ENCODE results near the gene IGFBP2.
"Not testable (repeated sequence)": the region's sequence is repeated elsewhere in the genome, so short reads cannot be mapped to it uniquely, and the experiment has no call there.

Gene IGFBP2, protein sequence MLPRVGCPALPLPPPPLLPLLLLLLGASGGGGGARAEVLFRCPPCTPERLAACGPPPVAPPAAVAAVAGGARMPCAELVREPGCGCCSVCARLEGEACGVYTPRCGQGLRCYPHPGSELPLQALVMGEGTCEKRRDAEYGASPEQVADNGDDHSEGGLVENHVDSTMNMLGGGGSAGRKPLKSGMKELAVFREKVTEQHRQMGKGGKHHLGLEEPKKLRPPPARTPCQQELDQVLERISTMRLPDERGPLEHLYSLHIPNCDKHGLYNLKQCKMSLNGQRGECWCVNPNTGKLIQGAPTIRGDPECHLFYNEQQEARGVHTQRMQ

DNA sequence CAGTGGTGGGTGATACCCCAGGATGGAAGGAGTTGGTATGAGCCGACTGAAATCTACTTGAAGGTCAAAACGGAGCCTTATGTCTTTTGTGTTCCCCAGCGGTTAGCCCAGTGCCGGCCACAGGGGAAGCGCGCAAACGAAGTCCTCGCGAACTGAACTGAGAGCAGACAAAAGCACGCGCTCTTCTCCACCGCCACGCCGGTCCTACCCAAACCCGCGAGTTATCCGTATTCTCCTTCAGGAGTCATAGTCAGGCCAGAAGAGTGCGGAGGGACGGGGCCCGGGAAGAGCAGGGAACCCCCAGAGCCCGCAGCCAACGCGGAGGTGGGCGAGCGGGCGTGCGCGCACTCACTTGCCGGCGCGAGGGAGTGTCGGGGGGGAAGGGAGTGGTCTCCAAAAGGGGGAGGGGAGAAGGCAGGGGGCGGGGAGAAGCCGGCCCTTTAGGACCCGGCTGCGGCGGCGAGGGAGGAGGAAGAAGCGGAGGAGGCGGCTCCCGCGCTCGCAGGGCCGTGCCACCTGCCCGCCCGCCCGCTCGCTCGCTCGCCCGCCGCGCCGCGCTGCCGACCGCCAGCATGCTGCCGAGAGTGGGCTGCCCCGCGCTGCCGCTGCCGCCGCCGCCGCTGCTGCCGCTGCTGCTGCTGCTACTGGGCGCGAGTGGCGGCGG, at the start of gene IGFBP2:
Gene IGFBP2, plus strand, starts transcription at position 469 of the 664 bp plus-strand sequence. Its CDS starts 104 bp downstream, at position 573.
- peak in 1 of 2 donors; percentile 25 for DNase-seq (ENCODE audit: low read depth in 2 of 2)

DNA sequence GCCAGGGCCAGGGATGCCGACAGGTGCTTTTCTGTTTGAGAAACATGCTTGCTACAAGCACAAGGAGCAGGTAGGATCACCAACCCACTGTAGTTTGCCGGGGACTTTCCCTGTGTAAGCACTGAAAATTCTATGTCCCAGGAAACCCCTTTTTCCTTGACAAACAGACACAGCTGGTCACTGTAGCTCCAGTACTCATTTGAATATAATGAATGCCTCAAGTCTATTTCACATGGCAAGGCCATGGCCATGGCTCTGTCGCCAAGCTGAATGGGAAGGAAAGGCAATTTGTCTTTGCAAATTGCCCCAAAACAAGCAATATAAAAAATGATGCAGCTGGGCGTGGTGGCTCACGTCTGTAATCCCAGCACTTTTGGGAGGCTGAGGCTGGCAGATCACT, 49.6 kb upstream of the IGFBP2 start:
- DNase-seq (ENCODE audit: low read depth in 2 of 2), result no peak

DNA sequence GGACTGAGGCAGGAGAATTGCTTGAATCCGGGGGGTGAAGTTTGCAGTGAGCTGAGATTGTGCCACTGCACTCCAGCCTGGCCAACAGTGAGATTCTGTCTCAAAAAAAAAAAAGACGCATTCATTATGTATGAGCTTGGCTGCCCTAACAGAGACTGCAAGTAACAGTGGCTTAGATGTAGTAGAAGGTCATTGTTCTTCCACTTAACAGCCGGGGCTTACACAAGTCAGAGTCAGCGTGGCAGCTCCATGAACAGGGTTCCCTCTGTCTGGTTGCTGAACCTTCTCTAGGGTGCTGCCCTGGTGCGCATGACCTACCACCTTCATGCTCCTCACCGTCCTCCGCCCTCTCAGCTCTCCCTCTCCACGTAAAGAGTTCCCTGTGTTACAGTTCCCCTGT, 49.1 kb upstream of the IGFBP2 start:
- no peak for DNase-seq (ENCODE audit: low read depth in 2 of 2)

DNA sequence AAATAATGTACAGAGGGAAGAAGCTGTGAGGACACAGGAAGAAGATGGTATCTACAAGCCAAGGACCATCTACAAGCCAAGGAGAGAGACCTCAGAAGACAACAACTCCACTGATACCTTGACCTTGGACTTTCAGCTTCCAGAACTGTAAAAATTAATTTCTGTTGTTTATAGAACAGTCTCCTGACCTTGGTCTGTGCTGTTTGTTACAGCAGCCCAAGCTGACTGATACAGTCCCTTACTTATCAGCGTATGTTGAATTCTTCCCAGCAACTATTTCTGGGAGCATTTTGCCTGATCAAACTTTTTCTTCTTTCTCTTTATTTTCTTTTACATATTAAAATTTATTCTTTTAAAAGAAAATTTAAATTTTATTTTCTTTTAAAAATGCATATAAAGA, 47.8 kb upstream of the IGFBP2 start:
- DNase-seq (ENCODE audit: low read depth in 2 of 2), result no peak

DNA sequence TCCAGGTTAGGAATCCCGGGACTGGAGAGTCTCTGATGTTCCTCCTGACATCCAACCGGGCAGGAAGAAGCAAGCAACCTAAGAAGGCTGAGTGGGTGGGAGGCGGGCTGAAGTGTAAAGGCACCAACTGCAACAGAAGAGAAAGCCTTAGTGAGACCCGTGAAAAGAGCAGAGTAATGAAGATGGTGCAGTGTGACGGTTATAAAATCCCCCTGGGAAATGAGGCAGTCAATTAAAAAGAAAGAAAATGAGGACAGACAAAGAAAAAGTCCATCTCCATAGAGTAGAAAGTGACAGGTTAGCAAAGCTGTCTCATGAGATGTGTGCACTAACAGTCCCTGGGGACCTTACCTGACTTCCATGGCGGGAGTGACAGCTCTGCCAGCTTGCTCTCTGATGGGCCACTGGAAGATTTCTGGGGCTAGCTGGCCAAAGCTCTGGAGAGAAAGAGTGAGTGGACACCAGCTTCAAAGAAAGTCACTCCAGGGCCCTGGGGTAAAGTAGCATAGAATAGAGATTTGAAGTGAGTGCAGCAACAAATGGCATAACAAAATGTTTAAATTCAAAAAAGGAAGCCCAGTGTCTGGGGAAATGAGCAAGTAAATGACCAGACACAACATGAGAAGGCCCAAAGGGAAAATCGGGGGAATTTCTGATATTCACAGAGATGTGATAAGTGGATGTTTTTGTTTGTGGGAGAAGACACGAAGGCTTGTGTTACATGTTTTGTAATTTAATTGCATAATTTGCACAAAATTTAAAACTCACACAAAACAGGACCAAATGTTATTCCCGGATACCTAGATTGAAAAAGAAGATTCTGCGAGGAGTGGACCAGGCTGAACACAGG, 44.1 kb upstream of the IGFBP2 start:
- no peak for DNase-seq (ENCODE audit: low read depth in 2 of 2)

DNA sequence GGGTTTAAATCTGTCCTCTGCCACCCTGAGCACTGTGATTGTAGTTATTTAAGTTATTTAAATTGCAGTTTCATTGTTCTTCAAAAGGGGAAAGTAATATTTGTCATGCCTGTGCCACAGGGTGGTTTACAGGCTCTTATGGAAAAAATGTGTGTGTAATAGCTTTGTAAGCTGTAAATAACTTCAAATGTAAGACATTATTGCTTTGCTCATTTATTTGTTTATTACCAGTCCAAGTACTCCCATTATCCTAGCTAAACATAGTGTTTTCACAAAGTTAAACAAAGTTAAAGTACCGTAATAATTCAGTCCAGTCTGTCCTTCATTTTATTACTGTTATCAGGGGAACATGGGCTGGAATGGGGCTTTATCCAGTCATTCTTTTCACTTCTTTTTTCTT, 43.4 kb upstream of the IGFBP2 start:
- DNase-seq (ENCODE audit: low read depth in 2 of 2), result no peak

DNA sequence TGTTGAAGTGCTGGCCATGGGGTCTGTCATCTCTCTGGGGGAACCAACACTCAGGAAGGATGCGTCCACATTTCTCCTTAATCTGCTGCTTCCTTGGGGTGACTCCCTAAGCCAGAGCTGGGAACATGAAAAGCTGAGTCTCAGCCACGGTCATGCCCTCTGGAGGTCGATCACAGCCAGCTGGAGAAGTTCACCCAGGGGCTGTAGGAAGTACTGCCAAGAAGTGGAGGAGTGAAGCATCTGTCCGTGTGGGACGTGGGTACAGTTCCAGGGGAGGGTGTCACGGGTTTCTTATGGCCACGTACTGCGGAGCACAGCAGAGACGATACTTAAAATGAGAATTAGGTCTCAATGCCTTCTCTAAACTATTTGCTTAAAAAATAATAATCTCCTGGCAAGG, 42.4 kb upstream of the IGFBP2 start:
- no peak for DNase-seq (ENCODE audit: low read depth in 2 of 2)

DNA sequence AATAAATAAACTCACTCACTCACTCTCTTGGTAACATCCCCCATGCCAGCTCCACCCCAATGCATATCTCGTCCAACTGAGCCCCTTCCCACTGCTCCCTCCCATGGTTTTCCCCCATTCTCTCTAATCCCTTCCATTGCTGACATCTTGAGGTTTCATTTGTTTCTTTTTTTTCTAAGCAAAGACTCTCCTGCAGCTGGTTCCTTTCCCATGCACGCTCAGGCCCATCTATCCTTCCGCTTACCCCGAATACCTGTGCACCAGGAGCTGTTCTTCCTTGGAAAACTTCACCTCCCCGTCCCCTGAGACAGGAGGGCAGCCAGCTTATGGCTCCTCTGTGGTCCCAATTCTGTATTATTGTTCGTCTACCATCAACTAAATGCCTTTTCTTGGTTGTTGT, 41.7 kb upstream of the IGFBP2 start:
- no peak for DNase-seq (ENCODE audit: low read depth in 2 of 2)

DNA sequence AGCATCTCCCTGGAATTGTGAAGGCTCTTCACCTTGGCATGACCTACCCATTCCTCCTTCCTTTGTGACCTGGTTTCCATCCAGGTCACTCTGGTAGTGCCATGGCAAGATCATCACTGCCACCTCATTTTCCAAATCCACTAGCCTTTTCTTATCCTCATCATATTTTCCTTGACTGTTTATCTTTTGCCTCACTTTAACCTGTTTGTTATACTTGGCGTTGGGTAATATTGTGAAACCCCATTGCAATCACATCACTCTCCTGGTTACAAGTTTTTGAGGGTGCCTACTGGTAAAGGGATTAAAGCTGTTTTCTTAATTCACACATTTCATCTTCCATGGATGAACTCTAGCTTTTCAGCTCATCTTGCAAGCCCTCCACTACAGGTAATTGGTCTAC, 39.1 kb upstream of the IGFBP2 start:
- no peak for DNase-seq (ENCODE audit: low read depth in 2 of 2)

DNA sequence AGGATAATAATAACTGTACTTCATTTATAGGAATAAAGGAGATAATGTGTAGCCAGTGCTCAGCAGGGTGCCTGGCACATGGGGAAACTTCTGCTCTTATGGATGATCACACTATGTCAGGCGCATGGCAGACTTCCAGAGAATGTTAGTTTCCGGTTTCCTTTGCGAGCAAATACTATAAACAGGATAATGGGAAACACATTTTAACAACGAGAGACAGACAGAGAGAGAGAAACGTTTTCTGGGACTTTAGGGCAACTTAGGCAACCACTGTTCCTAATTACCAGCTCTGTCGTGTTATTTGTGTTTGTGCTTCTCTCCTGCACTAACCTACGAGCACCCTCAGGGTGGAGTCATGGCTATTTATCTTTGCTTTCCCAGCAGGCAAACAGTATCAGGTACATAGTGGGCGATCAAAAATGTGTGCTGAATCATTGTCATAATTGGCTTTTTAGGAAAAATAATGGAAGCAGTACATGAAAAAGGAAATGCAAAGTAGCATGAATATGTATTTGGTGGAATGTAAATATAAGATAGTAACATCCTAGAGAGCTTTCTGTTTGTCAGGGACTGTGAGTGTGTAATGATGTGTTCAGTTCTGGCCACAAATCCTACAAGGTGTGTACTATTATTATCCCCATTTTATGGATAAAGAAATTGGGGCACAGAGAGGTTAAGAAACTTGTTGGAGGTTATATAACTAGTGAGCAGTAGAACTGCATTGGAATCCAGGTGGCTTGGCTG, 36.8 kb upstream of the IGFBP2 start:
- no peak for DNase-seq (ENCODE audit: low read depth in 2 of 2)

DNA sequence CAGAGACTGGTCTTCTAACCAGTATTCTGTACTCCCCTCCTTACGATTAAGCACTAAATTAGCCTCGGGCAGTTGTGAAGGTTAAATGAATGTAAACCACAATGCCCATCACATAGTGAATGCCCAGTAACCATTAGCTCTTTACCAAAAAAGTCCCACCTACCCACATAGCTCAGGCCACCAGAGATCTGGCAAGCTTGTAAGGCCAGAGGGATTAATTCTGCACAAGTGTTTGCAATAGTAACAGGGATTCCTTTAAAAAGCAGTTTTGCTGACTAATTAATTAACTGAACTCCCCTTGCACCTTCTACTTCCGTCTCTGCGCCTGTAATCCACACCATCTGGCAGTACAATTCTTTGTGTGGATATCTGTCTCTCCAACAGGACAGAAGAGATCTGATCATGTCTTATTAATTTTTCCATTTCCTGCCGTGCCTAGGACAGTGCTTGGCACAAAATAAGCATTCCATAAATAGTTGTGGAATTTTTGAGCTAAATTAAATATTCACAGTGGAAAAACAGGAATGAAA, 36.2 kb upstream of the IGFBP2 start:
- DNase-seq (ENCODE audit: low read depth in 2 of 2), result no peak

DNA sequence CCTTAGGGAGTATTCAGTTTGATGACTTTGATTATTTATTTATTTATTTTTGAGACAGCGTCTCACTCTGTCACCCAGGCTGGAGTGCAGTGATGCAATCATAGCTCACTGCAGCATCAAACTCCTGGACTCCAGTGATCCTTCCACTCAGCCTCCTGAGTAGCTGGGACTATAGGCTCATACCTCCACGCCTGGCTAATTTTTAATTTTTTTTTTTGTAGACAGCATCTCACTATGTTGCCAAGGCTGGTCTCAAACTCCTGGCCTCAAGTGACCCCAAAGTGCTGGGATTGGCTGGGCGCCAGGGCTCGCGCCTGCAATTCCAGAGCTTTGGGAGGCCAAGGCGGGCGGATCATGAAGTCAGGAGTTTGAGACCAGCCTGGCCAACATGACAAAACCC, 35.4 kb upstream of the IGFBP2 start:
- DNase-seq (ENCODE audit: low read depth in 2 of 2), result not testable (repeated sequence)

DNA sequence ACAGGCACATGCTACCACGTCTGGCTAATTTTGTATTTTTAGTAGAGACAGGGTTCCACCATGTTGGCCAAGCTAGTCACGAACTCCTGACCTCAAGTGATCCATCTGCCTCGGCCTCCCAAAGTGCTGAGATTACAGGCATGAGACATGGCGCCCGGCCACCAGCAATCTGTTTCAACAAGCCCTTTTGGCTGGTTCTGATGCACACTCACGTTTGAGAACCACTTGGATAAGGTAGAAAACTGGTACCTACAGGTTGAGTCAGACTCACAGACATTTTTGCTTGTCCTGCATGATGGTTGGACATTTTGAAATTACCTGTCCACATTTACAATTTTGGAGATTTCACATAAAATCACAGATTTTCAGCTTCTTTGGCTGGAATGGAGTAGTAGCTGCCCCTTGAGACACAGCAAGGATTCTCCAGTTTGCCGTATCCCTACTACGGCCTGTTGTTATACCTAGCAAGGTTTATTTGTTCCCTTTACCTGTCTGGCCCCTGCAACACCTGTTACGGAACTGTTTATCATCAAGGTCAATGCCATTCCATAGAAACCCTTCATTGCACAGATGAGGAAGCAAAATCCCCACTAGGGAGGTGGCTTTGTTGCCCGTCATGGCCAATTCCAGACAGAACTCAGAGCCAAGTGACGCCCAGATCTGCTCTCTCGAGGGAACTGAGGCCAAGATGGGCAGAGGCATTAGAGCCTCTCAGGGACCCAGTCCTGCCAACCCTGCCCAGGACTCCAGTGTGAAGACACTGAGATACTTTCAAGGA, 31.4 kb upstream of the IGFBP2 start:
- DNase-seq (ENCODE audit: low read depth in 2 of 2), result no peak

DNA sequence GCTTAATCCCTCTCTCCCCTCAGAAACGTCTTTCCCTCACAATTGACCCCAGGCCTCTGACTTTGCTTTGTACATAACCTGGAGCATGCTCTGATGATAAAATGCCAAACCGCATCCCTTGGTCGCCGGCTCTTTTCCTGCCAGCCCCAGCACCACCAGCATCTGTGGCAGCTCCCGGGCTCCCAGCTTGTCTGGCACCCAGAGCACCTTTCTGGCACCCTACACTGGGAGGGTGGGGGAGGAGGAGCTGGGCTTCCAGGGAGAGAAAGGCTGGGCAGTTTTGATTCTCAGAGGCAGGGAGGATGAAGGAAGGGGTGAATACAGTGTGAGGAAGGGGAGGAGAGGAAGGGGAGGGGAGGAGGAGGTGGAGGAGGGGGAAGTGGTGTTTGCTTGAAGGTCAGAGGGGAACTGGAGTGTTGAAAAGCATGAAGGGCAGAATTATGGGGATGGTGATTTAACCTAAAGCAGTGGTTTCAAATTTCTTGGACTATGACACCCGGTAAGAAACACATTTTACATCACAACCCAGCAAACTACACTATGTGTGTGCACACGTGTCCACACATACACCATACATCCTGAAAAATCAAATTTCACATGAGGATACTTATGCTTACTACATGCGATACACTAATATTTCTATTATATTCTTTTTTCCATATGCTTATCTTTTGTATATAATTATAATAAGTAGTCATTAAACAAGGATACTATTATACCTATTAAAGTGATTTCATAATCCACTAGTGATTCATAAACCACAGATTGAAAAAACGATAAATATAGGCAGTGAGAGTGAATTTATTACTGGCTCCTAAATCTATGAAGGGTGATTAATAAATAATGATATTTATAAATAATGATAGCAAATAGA, 30.0 kb upstream of the IGFBP2 start:
- DNase-seq (ENCODE audit: low read depth in 2 of 2), result no peak

DNA sequence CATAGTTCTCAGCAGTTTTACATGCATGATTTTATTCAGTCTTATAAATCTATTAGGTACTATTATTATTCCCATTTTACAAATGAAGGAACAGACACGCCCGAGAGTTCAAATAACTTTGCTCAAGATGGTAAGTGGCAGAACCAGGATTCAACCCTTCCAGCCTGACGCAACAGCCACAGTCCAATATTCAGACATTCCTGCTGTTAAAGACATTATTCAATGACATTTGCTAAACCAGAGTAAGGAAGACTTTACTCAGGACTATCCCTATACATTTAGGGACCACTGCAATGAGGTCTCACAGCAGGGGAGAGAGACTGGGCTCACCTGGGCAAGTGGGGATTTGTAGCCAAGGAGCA, 29.4 kb upstream of the IGFBP2 start:
- DNase-seq (ENCODE audit: low read depth in 2 of 2), result no peak

DNA sequence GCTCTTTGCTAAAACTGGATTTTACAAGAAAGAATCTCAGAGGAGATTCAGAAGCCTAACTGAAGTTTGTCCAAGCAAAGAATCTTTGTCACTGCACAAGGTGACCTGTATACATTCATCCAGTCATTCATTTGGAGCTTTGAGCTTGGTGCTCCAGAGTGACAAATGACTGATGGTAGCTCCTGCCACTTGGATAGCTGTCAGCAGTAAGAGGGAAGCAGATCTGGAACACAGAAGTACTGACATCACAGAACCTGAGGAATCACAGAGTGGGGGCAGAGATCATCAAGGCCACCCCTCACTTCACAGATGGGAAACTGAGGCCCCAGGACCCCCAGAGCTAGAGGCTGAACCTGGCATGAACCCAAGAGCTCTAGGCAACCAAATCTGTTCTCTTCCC, 28.8 kb upstream of the IGFBP2 start:
- DNase-seq (ENCODE audit: low read depth in 2 of 2), result no peak

DNA sequence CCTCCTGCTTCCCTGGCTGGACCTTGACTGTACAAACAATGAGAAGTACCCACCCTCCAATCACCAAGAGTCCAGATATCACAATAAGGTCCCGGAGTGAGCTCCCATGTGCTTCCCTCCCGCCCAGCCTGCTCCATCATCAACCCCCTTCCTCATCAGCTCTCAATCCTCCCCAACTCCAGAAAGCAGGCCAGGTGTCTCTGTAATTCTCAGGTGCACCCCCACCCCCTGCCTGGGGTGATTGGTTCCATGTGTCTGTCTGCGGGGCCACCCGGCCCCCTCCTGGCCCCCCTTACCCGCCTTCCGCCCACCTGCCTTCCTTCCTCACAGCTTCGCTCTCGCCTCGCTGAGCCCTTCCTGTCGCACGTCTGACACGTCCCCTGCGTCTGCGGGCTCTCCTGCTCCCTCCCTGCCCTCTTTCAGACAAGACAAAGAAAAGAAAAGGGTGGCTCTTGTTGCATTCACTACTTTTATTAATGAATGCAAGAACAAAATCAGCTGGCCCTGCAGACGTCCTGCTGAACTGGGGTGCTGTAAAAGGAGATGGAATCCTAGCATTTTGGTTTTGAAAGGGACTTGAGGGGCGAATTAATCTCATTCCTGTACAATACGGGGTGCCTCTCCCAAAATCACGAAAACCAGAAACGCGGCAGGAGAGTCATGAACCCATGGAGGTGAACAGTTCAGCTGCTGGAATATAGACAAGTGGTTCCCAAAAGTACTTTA, 26.5 kb upstream of the IGFBP2 start:
- peak; percentile 12 to 25 for DNase-seq (ENCODE audit: low read depth in 2 of 2)

DNA sequence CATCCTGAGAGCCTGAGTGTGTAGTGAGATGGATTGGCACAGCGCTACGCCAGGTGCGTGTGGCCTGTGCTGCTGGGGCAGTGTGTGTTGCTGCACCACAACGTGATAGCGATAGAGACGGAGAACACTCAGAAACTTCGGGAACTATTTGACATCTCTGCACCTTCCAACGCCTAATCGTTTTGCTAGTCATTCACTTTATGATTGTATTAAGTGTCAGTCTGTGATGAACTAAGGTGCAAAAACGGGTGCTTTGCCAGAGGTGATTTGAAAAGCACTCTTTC, 26.0 kb upstream of the IGFBP2 start:
- no peak for DNase-seq (ENCODE audit: low read depth in 2 of 2)

DNA sequence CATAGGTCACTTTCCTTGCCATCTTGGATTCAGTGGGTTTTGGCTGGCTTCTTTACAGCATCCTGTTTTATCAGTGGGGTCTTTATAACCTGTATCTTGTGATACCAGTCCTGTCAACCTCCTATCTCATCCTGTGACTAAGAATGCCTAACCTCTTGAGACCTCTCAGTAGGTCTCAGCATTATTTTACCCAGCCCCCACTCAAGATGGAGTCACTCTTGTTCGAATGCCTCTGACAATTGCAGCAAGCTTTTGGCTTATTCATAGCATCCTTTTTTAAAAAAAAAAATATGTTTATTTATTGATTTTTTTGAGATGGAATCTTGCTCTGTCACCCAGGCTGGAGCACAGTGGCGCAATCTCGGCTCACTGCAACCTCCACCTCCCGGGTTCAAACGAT, 24.7 kb upstream of the IGFBP2 start:
- DNase-seq (ENCODE audit: low read depth in 2 of 2), result no peak
